Inferior parietal cortex (tissue), 1 donor: ENCODE data around the gene ASXL1.
"Not testable (repeated sequence)": the region's sequence is repeated elsewhere in the genome, so short reads cannot be mapped to it uniquely, and the experiment has no call there.

Experiments used
- DNase-seq: peaks from one replicate; pipeline ENCODE4 v3.0.0-alpha.2; 2016; ENCODE audit errors: extremely low spot score

Gene ASXL1

DNA sequence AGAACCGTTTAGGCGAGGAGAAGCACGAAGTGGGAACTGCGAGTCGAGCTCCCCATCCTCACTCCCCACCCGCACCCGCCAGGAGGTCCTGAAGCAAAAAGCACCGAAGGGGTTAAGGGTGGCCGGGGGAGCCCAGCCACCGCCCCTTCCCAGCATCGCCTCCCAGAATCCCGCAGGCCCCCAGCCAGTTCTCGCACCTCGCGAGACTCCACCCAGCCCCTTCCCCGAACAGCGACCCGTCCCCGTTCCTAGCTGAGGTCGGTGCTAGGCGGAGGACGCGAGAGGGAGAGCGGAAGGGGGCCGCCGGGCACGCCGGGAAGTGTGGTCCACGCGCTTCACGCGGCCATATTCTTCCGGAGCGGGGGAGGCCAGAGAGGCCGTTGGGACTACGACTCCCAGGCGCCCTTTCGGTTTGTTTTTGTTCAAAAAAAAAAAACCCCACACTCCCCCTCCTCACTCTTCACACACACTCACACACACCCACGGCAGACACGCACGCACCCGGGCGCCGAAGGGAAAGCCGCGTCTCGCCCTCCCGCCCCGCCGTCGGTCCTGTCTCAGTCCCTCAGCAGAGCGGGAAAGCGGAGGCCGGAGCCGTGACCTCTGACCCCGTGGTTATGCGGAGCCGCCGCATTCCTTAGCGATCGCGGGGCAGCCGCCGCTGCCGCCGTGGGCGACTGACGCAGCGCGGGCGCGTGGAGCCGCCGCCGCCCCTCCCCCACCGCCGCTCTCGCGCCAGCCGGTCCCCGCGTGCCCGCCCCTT is at the start of gene ASXL1:
TSS of gene ASXL1 (plus strand) at position 463 of the 763 bp plus-strand sequence. CDS start 445 bp downstream, outside the sequence.
- DNase-seq: peak; percentile 98

GRCh38 chr20:32312718-32313424 is 45.3 kb upstream of the ASXL1 start:
- DNase-seq: no peak

- no peak for DNase-seq
These were observed 43.4 kb upstream of the ASXL1 start for GRCh38 chr20:32314768-32315167.

DNA sequence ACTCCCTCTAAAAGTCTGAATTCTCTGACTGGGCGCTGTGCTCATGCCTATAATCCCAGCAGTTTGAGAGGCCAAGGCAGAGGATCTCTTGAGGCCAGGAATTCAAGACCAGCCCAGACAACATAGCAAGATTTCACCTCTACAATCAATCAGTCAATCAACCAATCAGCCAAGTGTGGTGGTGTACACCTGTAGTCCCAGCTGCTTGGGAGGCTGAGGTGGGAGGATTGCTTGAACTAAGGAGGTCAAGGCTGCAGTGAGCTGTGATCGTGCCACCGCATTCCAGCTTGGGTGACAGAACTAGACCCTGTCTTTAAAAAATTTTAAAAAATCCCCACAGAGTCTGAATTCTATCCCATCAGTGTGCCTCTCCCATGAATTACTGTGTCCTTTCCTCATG is 42.7 kb upstream of the ASXL1 start:
- no peak for DNase-seq

DNA sequence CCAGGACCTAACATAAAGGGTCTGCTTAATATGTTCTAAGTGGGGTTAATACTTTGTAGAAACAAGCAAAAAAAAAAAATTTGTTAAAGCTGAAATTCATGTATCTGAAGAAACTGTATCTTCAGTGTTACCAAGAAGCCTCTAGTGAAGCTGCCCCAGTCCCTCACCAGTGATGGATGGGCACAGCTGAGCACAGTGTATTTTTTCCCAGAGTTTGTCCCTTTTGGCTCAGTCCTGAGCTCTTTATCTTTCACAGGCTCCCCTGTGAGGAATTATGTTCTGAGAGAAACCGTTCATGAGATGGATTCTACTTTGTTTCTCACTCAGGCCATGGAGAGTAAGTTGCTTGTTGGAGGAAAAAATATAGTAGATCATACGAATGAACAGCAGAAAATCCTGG is 42.2 kb upstream of the ASXL1 start:
- no peak for DNase-seq

DNA sequence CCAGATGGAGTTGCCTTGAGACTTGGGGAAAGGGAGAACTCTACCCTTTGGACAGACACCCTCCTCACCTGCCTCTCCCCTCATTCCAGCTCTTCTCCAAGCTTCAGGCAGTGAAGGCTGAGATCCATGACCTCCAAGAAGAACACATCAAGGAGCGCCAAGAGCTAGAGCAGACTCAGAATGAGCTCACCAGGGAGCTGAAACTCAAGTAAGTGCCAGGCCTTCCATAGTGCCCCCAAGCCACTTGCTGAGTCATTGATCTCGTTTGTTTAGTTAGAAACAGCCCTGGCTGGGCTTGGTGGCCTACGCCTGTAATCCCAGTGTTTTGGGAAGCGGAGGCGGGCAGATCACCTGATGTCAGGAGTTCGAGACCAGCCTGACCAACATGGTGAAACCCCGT is 41.5 kb upstream of the ASXL1 start:
- no peak for DNase-seq

DNA sequence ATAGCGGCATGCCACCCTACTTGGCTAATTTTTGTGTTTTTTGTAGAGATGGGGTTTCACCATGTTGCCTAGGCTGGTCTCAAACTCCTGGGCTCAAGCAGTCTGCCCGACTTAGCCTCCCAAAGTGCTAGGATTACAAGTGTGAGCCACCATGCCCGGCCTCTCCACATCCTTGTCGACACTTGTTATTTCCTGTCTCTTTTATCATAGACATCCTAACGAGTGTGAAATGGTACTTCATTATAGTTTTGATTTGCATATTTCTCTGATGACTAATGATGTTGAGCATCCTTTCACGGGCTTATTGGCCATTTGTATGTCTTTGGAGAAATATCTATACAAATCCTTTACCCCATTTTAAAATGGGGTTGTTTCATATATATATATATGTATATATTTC is 39.0 kb upstream of the ASXL1 start:
- no peak for DNase-seq

GRCh38 chr20:32320305-32320704 is 37.8 kb upstream of the ASXL1 start:
- DNase-seq: no peak

GRCh38 chr20:32321390-32321789 is 36.7 kb upstream of the ASXL1 start:
- DNase-seq: no peak

DNA sequence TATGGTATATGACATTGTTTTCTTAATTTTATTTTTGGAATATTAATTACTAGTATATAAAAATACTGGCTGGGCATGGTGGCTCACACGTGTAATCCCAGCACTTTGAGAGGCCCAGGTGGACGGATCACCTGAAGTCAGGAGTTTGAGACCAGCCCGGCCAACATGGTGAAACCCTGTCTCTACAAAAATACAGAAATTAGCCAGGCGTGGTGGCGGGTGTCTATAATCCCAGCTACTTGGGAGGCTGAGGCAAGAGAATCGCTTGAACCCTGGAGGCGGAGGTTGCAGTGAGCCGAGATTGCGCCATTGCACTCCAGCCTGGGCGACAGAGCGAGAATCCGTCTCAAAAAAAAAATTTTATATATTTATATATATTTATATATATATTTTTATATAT is 35.9 kb upstream of the ASXL1 start:
- DNase-seq: not testable (repeated sequence)

- DNase-seq: not testable (repeated sequence)
These were observed 34.4 kb upstream of the ASXL1 start for GRCh38 chr20:32323761-32324160.

DNA sequence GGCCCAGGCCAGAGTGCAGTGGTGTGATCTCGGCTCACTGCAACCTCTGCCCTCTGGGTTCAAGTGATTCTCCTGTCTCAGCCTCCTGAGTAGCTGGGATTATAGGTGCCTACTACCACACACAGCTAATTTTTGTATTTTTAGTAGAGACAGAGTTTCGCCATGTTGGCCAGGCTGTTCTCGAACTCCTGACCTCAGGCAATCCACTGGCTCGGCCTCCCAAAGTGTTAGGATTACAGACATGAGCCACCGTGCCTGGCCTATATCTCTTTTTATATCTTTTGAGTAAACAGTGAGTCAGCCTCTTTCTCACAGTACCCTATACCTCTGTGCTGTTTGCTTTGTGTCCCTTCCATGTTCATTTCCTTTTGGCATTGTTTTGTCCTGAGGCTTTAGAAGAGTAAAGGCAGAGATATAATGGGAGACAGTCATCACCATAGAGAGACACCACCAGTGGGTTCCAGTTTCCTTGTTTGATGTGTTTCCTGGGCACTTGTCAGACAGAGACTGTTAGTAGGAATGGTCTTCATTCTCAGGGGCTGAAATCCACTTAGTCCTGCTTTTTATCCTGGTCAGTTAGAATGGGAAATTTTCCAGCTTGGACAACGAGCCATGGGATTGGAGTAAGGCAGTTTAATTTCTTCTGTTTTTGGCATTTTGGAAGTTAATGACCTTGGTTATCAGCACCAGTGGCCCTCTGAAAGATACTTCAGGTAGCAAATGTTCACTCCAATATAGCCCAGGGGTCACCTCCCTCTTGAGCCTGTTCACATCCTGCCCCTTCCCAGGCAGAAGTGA is 32.2 kb upstream of the ASXL1 start:
- no peak for DNase-seq

GRCh38 chr20:32326504-32326845 is 31.7 kb upstream of the ASXL1 start:
- DNase-seq: no peak

GRCh38 chr20:32327087-32327681 is 30.9 kb upstream of the ASXL1 start:
- DNase-seq: no peak

- no peak for DNase-seq
These were observed 28.1 kb upstream of the ASXL1 start for GRCh38 chr20:32329817-32330554.

DNA sequence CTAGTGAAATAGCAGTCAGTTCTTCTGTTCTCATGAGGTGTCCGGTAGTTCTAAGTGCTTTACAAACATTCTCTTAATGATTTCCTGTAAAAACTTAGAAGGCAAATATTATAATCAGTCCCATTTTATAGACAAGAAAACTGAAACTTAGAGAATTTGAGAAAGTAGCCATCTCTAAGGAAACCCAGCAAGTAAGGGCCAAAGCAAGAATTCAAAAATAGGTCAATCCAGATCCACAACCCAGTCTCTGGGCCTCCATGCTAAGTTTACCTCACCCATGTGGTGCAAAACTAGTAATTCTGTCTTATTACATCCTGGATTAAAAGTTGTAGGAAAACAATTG is 27.6 kb upstream of the ASXL1 start:
- no peak for DNase-seq

DNA sequence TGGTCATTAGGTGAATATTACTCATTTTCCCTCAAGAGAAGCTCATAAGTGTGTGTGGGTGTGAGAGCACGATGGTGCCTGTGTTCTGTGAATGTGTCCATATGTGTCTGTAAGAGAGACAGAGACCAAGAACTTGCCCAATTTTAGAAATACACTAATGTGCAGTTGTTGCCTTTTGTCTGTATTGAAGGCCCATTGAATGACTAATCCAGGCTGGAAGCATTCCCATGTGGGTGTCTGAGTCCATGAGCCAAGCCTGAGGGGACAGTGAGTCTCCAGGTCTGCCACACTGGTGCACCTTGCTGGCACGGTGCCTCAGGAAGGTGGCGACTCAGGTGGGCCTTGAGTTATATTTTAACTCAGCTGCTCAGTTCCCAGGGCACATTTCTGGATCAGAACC is 25.5 kb upstream of the ASXL1 start:
- DNase-seq: no peak

DNA sequence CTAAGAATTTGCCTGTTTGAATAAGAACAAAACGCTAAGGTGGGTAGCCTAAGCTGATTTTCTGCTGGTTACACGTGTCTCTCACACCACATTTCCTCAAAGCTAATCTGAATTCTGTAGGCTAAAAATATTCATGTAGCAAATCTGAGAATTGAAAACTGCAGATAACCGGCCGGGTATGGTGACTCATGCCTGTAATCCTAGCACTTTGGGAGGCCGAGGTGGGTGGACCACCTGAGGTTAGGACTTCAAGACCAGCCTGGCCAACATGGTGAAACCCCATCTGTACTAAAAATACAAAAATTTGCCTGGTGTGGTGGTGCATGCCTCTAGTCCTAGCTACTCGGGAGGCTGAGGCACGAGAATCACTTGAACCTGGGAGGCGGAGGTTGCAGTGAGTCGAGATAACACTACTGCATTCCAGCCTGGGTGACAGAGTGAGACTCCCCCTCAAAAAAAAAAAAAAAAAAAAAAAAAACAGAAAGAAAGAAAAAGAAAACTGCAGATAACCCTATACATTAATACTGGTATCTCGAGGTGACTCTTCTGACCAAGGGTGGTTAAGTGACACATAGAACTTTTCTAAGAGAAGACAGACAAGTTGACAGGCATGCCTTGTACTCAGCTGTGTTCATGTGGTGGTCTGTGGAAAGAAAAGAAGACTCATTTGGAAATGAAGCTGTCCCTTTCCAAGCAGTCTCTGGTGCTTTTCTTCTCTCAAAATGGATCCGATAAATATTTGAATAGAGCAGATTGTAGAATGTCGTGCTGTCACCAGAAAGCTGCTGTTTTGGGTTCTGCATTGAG is 24.7 kb upstream of the ASXL1 start:
- DNase-seq: no peak

DNA sequence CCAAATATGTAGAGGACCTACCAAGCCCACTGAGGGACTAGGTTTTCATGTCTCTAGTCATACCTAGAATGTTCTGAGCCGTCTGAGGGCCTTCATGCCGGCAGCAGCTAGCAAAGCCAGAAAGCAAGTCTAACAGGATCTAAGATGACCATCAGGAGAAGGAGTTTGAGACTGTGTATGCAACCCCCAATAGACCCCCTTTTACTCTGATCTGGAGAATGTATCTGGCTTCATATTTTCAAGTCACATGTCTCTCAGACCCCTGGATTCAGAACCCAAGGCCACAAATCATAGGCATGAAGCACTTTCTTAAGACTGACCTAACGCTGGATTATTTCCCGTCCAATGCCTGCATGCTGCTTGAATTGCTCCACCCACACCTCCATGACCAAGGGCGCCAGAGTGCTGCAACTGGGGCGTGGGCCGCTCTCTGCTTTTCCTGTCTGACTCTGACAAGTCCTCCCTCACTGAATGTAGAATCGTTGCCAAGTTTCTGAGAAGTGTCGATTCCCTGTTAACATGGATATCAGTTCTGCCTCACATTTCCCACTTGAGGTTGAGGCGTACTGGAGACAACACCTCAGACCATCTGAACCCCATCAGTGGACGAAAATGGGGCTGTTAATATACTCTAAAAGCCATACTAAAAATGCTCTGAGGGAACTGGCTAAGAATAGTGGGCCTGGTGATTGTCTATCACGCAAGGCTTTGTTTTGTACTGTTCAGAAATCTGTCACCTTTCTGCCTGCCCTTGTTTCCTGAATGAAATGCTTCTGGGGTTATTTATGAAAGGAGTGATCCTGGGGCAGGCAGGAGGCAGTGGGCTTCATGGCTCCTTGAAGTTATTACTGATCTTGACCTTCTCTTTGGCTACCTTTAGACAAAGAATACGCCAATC is 23.9 kb upstream of the ASXL1 start:
- DNase-seq: no peak

DNA sequence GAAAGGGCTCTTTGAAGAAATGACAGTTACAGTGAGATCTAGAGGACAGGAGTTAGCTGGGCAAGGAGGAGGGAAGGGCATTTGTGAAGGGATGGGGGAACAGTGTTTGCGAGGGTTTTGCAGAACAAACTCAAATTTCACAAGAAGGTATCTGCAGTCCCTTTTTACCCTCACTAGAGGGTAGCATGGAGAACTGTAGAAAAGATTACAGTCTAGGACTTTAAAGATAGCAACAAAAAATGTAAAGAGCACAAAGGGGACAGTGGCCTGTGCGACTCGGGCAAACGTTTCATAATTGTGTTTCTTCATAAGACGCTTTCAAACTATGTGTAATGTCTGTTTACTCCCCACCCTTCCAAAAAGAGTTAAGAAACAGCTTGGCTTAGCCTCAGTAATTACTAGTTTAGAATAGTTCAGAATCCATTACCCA is 21.2 kb upstream of the ASXL1 start:
- DNase-seq: peak; percentile 42
